HG03378 (cell line): ENCODE measurements around the gene DCT.

Experiments used
- ATAC-seq: cut with Tn5 transposase; IDR thresholded peaks from one replicate; pipeline ENCODE4 v1.9.1; 2021; ENCODE audit warnings: mild to moderate bottlenecking, moderate library complexity; ENCODE audit not compliant: unreplicated experiment

DCT gene

DNA sequence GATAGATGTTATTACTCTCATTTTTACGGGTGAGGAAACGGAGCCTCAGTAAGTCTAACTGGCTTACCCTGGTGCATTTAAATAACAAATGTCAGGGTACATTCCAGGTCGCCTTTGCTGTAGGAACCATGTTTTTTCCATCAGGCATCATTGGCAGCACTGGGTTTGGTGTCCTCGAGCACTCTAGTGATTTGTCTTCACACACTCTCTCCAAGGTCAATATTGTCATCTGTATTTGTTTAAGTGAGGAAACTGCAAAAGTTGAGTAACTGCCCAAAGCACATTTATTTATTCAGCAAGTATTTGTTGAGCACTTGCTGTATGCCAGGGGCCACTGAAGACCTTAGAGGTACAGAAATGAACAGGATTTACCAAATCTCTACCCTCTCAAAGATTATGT is 78.6 kb downstream of the DCT start:
- ATAC-seq = no peak

DNA sequence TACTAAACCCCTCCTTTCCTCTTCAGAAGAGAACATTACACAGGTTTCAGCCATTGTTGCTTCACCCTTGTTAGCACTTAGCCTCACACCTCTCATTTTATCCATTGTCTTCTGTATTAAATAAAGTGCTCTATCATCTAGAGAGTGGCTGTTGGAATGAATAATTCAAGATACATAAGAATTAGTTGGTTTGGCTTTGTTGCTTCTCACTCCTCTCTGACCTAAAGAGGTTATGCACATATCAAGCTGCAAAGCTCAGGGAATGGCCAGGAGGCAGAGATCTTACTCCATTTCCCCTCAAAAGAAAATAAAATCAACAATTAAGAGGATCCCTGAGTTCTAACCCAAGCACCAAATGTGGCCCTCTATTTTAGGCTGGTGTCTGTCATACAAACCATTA is 79.7 kb downstream of the DCT start:
- no peak for ATAC-seq

DNA sequence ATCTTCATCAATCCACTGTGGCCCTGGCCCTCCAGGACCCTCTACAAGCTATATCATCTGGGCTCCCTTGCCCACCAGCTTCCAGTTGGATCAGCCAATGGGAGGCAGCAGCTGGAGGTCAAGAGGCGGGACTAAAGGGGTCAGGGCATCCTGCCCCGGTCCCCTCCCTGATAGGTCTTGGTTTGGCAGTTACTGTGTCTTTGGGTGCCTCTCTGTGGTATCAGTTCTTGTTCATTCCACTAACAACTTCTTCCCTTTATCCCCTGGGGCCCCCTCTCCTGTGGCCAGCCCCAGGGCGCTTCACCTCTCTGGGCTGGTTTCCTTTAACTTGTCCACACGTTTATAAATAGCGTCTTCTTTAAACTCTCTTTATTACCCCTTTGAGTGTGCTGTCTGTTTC is 83.6 kb downstream of the DCT start:
- ATAC-seq = no peak

DNA sequence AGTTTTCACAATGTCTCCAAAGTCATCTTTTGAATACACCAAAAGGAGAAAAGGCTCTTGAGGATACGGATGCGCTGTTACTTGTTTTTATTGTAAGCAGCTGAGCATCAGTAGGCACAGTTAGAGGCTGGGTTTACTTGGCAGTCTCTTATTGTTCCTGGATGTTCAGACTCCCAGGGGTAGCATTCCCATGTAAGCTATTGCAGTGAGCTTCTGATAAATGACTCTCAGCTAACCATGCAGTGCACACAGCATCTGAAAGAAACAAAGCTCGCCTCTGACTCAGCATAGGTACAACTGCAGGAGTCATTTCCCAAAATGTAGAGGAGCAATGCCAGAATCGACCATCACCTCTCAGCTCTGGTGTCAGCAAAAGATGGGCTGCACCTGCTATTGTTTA is 84.8 kb downstream of the DCT start:
- ATAC-seq = no peak

DNA sequence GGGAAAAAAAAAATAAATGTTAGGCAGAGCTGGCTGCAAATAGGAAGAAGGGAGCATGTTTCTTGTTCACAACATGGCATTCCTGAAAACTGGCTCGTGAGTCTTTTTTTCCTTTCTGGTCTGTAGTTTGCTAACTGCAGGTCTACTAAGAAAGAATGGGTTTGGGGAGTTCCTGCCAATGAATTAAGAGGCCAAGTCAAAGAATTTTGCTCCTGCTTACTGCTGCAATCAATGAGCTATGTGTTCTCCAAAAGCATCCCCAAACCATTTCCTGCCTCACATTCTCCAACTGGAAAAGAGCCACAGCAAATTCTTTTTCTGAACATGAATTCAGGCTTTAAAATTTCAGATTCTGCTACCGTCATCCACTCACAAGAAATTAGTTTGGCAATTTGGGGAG is 88.6 kb downstream of the DCT start:
- no peak for ATAC-seq

DNA sequence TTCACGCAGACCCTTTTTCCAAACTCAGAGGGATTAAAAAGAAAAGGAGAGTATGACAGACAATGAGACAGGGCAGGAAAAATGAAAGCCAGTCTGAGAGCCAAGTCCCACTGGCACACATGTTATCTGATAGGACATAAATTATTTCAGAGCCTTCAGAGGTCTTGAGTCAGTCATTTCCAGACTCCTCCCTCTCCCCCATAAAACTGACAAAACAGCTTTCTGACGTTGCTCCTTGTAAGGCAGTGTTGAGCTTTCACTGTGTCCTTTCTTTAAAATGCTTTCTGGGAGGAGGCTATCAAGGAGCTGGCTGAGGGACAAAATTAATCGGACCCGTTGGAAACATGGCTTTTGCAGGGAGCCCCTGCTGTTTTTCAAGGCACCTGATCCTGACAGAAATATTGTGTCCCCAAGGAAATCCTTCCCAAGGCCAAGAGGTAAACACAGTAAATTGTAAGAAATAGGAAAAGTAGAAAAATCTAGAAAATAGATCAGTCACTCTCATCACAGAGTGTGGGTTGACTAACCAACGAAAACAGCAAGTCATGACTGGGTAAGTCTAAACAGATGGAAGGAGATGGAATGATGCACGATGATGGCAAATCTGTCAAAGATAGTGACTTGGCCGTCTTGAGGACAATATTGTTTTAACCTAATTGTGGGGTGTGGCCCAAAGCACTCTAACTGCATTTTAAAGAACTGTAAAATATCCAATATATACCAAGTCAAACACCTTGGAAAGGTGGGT is 89.7 kb downstream of the DCT start:
- no peak for ATAC-seq

DNA sequence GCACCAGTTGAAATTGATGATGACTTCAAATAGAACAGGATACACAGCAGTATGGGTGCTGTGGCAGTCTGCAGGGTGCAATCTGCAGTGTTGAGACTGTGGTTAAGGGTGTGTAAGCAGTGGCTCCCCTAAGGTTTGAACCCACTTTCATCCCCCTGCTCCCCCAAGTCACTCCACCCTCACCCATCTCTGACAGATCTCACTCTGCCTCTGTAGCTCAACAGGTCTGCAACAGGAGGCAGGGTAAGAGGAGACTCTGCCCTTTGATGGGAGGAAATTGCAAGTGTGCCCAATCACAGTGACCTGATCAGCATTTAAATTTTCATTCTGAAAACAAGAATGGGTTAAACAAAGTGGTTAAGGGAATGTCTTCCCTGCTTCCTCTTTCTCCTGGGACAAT is 92.4 kb downstream of the DCT start:
- ATAC-seq = no peak
